MM.1S (cell line): ENCODE measurements around the gene KCNJ6.

Source experiments
- DNase-seq: peaks from one replicate; pipeline ENCODE4 v3.0.0-alpha.2; 2015
- H2AFZ ChIP-seq: fragments of 300-600 bp; sonication (generic); 2 replicates; pipeline ENCODE4 v1.6.0; 2016; ENCODE audit warnings: antibody characterized with exemption, low read length
- H3F3A ChIP-seq: fragments of 300-600 bp; sonication (generic); 2 replicates; pipeline ENCODE4 v1.6.1; 2016; ENCODE audit warnings: mild to moderate bottlenecking, antibody characterized with exemption, low read length, moderate library complexity, mixed read lengths; ENCODE audit not compliant: insufficient read depth
- H3K27ac ChIP-seq: fragments of 300-600 bp; sonication (generic); 2 replicates; pipeline ENCODE4 v1.5.1; 2016; ENCODE audit warnings: mild to moderate bottlenecking, low read length
- H3K27me3 ChIP-seq: fragments of 300-600 bp; sonication (generic); replicated peaks from 2 replicates; pipeline ENCODE4 v1.6.0; 2016; ENCODE audit warnings: low read length; ENCODE audit not compliant: insufficient read depth
- H3K36me3 ChIP-seq: fragments of 300-600 bp; sonication (generic); replicated peaks from 2 replicates; pipeline ENCODE4 v1.6.1; 2016; ENCODE audit warnings: mild to moderate bottlenecking, low read length, mixed read lengths; ENCODE audit not compliant: insufficient read depth
- H3K4me1 ChIP-seq: fragments of 300-600 bp; sonication (generic); 2 replicates; pipeline ENCODE4 v1.6.1; 2016; ENCODE audit warnings: low read length, mixed read lengths
- H3K4me2 ChIP-seq: fragments of 300-600 bp; sonication (generic); 2 replicates; pipeline ENCODE4 v1.6.0; 2016; ENCODE audit warnings: low read depth, low read length
- H3K4me3 ChIP-seq: fragments of 300-600 bp; sonication (generic); 2 replicates; pipeline ENCODE4 v1.5.1; 2016; ENCODE audit warnings: low read length, mixed read lengths
- H3K79me2 ChIP-seq: fragments of 300-600 bp; sonication (generic); 2 replicates; pipeline ENCODE4 v1.6.1; 2016; ENCODE audit warnings: mixed run types, low read length, mixed read lengths
- H3K9ac ChIP-seq: fragments of 300-600 bp; sonication (generic); 2 replicates; pipeline ENCODE4 v1.6.1; 2016; ENCODE audit warnings: low read length, mixed read lengths
- H3K9me2 ChIP-seq: fragments of 300-600 bp; sonication (generic); replicated peaks from 2 replicates; pipeline ENCODE4 v1.6.1; 2016; ENCODE audit warnings: mild to moderate bottlenecking, low read length, mixed read lengths; ENCODE audit not compliant: insufficient read depth
- H3K9me3 ChIP-seq: fragments of 300-600 bp; sonication (generic); replicated peaks from 2 replicates; pipeline ENCODE4 v1.6.1; 2016; ENCODE audit warnings: mild to moderate bottlenecking, low read length, mixed read lengths; ENCODE audit not compliant: insufficient read depth
- H4K20me1 ChIP-seq: fragments of 300-600 bp; sonication (generic); 2 replicates; pipeline ENCODE4 v1.6.1; 2016; ENCODE audit warnings: mild to moderate bottlenecking, low read length, moderate library complexity, mixed read lengths; ENCODE audit not compliant: insufficient read depth
- CTCF ChIP-seq: fragments of 300-600 bp; sonication (generic); IDR thresholded peaks from 2 replicates; pipeline ENCODE4 v1.5.1; 2016; ENCODE audit warnings: antibody characterized with exemption, low read length, mixed read lengths
- EZH2 ChIP-seq: fragments of 300-600 bp; sonication (generic); optimal IDR thresholded peaks from 2 replicates; pipeline ENCODE3; 2017; ENCODE audit warnings: low read depth, mild to moderate bottlenecking, antibody characterized with exemption, low read length, mixed read lengths
- EZH2phosphoT487 ChIP-seq: fragments of 300-600 bp; sonication (generic); IDR thresholded peaks from 2 replicates; pipeline ENCODE4 v1.6.1; 2018; ENCODE audit warnings: antibody characterized with exemption, low read length

Gene KCNJ6

GRCh38 chr21:37886726-37887299, 29.4 kb downstream of the KCNJ6 start:
- DNase-seq: no peak
- H3K4me1 ChIP-seq: no peaks in the 10 kb centered on the region

GRCh38 chr21:37886120-37886519, 30.1 kb downstream of the KCNJ6 start:
- Histone ChIP-seq H3K27ac (no peak overlapping the region), H3K79me2 (no peaks in the 10 kb centered on the region), H3F3A (no peaks in the 10 kb centered on the region), H3K4me1 (no peaks in the 10 kb centered on the region), H4K20me1 (no peaks in the 10 kb centered on the region), H3K9me3 (no peaks in the 10 kb centered on the region), H3K4me2 (no peak overlapping the region), H2AFZ (no peak overlapping the region), H3K9ac (no peak overlapping the region), H3K27me3 (no peaks in the 10 kb centered on the region), H3K4me3 (no peak overlapping the region), H3K9me2 (no peaks in the 10 kb centered on the region), H3K36me3 (no peaks in the 10 kb centered on the region)
- TF ChIP-seq CTCF (no peak), EZH2 (no peak), EZH2phosphoT487 (no peak)
- DNase-seq: no peak

More at GRCh38 chr21:37886726-37887299, 29.4 kb downstream of the KCNJ6 start:
- Histone ChIP-seq H3F3A (no peaks in the 10 kb centered on the region), H3K27me3 (no peaks in the 10 kb centered on the region), H3K79me2 (no peaks in the 10 kb centered on the region), H3K36me3 (no peaks in the 10 kb centered on the region), H3K4me2 (no peak overlapping the region), H3K9ac (no peak overlapping the region), H3K4me3 (no peak overlapping the region), H4K20me1 (no peaks in the 10 kb centered on the region), H3K27ac (no peak overlapping the region), H3K9me2 (no peaks in the 10 kb centered on the region), H2AFZ (no peak overlapping the region), H3K9me3 (no peaks in the 10 kb centered on the region)
- TF ChIP-seq EZH2phosphoT487 (no peak), CTCF (no peak), EZH2 (no peak)

- no peaks in the 10 kb centered on the region for H3K4me1 ChIP-seq
- H3K4me2 ChIP-seq: no peak overlapping the region
- H3K79me2 ChIP-seq: no peaks in the 10 kb centered on the region
- no peaks in the 10 kb centered on the region for H4K20me1 ChIP-seq
- no peak overlapping the region for H2AFZ ChIP-seq
- H3K9me3 ChIP-seq: no peaks in the 10 kb centered on the region
- H3K27ac ChIP-seq: no peak overlapping the region
- no peaks in the 10 kb centered on the region for H3F3A ChIP-seq
- H3K9me2 ChIP-seq: no peaks in the 10 kb centered on the region
- H3K36me3 ChIP-seq: no peaks in the 10 kb centered on the region
- H3K9ac ChIP-seq: no peak overlapping the region
- no peak overlapping the region for H3K4me3 ChIP-seq
- no peaks in the 10 kb centered on the region for H3K27me3 ChIP-seq
- no peak for TF ChIP-seq EZH2phosphoT487
- no peak for TF ChIP-seq EZH2
- no peak for TF ChIP-seq CTCF
- no peak for DNase-seq
Observed at GRCh38 chr21:37878946-37879660, 37.2 kb downstream of the KCNJ6 start.
